Adipocyte (in vitro differentiated cells): ENCODE measurements around the gene HOXB7.

Source experiments
- DNase-seq: peaks from one replicate; pipeline ENCODE4 v3.0.0-alpha.2; 2015; ENCODE audit warnings: low read depth
- H3K27me3 ChIP-seq: replicated peaks from 2 replicates; pipeline ENCODE4 v1.7.0; 2013; ENCODE audit warnings: mild to moderate bottlenecking, low read length, moderate library complexity; ENCODE audit not compliant: control insufficient read depth, insufficient read depth
- H3K36me3 ChIP-seq: 2 replicates; pipeline ENCODE4 v1.7.0; 2013; ENCODE audit warnings: low read length, mild to moderate bottlenecking, moderate library complexity; ENCODE audit not compliant: control insufficient read depth, insufficient read depth, severe bottlenecking
- H3K4me1 ChIP-seq: 2 replicates; pipeline ENCODE4 v1.7.0; 2013; ENCODE audit warnings: mild to moderate bottlenecking, low read length, moderate library complexity; ENCODE audit not compliant: control insufficient read depth, insufficient read depth
- H3K4me3 ChIP-seq: 2 replicates; pipeline ENCODE4 v1.7.0; 2013; ENCODE audit warnings: mild to moderate bottlenecking, low read length, moderate library complexity
- H3K9ac ChIP-seq: 2 replicates; pipeline ENCODE4 v1.7.0; 2013; ENCODE audit warnings: mild to moderate bottlenecking, low read length, moderate library complexity
- H3K9me3 ChIP-seq: 2 replicates; pipeline ENCODE4 v1.7.0; 2013; ENCODE audit warnings: mild to moderate bottlenecking, low read length, moderate library complexity; ENCODE audit not compliant: control insufficient read depth

The HOXB7 gene

GRCh38 chr17:48570325-48571023, 40.3 kb downstream of the HOXB7 start:
- no peaks in the 10 kb centered on the region for H3K27me3 ChIP-seq
- peaks cover 78% of the 10 kb centered on the region for H3K4me1 ChIP-seq
- no peak for DNase-seq

GRCh38 chr17:48569674-48570324, 41.0 kb downstream of the HOXB7 start:
- Histone ChIP-seq H3K9ac (peak overlapping the region; percentile 88), H3K27me3 (no peaks in the 10 kb centered on the region), H3K36me3 (no peaks in the 10 kb centered on the region), H3K4me3 (peak overlapping the region; percentile 73), H3K4me1 (peaks cover 81% of the 10 kb centered on the region), H3K9me3 (no peaks in the 10 kb centered on the region)
- no peak for DNase-seq

More at GRCh38 chr17:48570325-48571023, 40.3 kb downstream of the HOXB7 start:
- peak overlapping the region; percentile 73 for H3K4me3 ChIP-seq
- H3K36me3 ChIP-seq = no peaks in the 10 kb centered on the region
- H3K9ac ChIP-seq = peak overlapping the region; percentile 88
- no peaks in the 10 kb centered on the region for H3K9me3 ChIP-seq

GRCh38 chr17:48569240-48569582, 41.6 kb downstream of the HOXB7 start:
- Histone ChIP-seq H3K9ac (peak overlapping the region; percentile 88), H3K36me3 (no peaks in the 10 kb centered on the region), H3K4me3 (peak overlapping the region; percentile 77), H3K9me3 (no peaks in the 10 kb centered on the region), H3K27me3 (no peaks in the 10 kb centered on the region), H3K4me1 (peaks cover 80% of the 10 kb centered on the region)
- no peak for DNase-seq

GRCh38 chr17:48568499-48569239, 42.1 kb downstream of the HOXB7 start:
- Histone ChIP-seq H3K4me3 (peak overlapping the region; percentile 77), H3K36me3 (no peaks in the 10 kb centered on the region), H3K9ac (peak overlapping the region; percentile 88), H3K27me3 (no peaks in the 10 kb centered on the region), H3K4me1 (peaks cover 76% of the 10 kb centered on the region), H3K9me3 (no peaks in the 10 kb centered on the region)
- no peak for DNase-seq

- H3K9ac ChIP-seq = peak overlapping the region; percentile 88
- DNase-seq = no peak
- no peaks in the 10 kb centered on the region for H3K9me3 ChIP-seq
- no peaks in the 10 kb centered on the region for H3K36me3 ChIP-seq
- H3K4me3 ChIP-seq = peak overlapping the region; percentile 77
- no peaks in the 10 kb centered on the region for H3K27me3 ChIP-seq
- peaks cover 71% of the 10 kb centered on the region for H3K4me1 ChIP-seq
Measured at GRCh38 chr17:48567646-48568354, 43.0 kb downstream of the HOXB7 start.

GRCh38 chr17:48567209-48567608, 43.6 kb downstream of the HOXB7 start:
- Histone ChIP-seq H3K4me1 (peaks cover 65% of the 10 kb centered on the region), H3K9ac (no peak overlapping the region), H3K36me3 (no peaks in the 10 kb centered on the region), H3K27me3 (no peaks in the 10 kb centered on the region), H3K9me3 (no peaks in the 10 kb centered on the region), H3K4me3 (no peak overlapping the region)
- no peak for DNase-seq

- Histone ChIP-seq H3K4me3 (no peak overlapping the region), H3K9ac (no peak overlapping the region), H3K4me1 (peaks cover 60% of the 10 kb centered on the region), H3K9me3 (no peaks in the 10 kb centered on the region), H3K36me3 (no peaks in the 10 kb centered on the region), H3K27me3 (no peaks in the 10 kb centered on the region)
- no peak for DNase-seq
Measured at GRCh38 chr17:48566717-48567116, 44.1 kb downstream of the HOXB7 start.

- no peak overlapping the region for H3K9ac ChIP-seq
- no peaks in the 10 kb centered on the region for H3K36me3 ChIP-seq
- H3K9me3 ChIP-seq = no peaks in the 10 kb centered on the region
- no peaks in the 10 kb centered on the region for H3K27me3 ChIP-seq
- DNase-seq = no peak
- no peak overlapping the region for H3K4me3 ChIP-seq
- H3K4me1 ChIP-seq = peaks cover 54% of the 10 kb centered on the region
Measured at GRCh38 chr17:48565925-48566710, 44.7 kb downstream of the HOXB7 start.

GRCh38 chr17:48565022-48565554, 45.7 kb downstream of the HOXB7 start:
- H3K27me3 ChIP-seq = no peaks in the 10 kb centered on the region
- no peaks in the 10 kb centered on the region for H3K9me3 ChIP-seq
- H3K9ac ChIP-seq = peak overlapping the region; percentile 79
- DNase-seq = no peak
- peak overlapping the region; percentile 76 for H3K4me3 ChIP-seq
- H3K4me1 ChIP-seq = peaks cover 52% of the 10 kb centered on the region
- H3K36me3 ChIP-seq = no peaks in the 10 kb centered on the region

GRCh38 chr17:48564188-48565021, 46.4 kb downstream of the HOXB7 start:
- H3K4me1 ChIP-seq = peaks cover 52% of the 10 kb centered on the region
- peak overlapping the region; percentile 79 for H3K9ac ChIP-seq
- no peaks in the 10 kb centered on the region for H3K27me3 ChIP-seq
- no peaks in the 10 kb centered on the region for H3K36me3 ChIP-seq
- no peak for DNase-seq
- no peaks in the 10 kb centered on the region for H3K9me3 ChIP-seq
- peak overlapping the region; percentile 76 for H3K4me3 ChIP-seq
